Subcutaneous abdominal adipose tissue (tissue), 5 donors: ENCODE data around the gene STAC3.
A peak's percentile ranks its signal among the peaks of the same experiment; 100 is the strongest.

Source experiments
- H3K27ac ChIP-seq: one replicate; pipeline ENCODE4 v1.7.0; 2013; ENCODE audit warnings: low read depth, mild to moderate bottlenecking, inconsistent platforms, low read length, moderate library complexity
- H3K27me3 ChIP-seq, 5 donors: one replicate each; pipeline ENCODE4 v1.7.0; 2013; ENCODE audit warnings: low read length in 5 of 5, inconsistent platforms in 1 of 5; ENCODE audit not compliant: control insufficient read depth in 5 of 5, insufficient read depth in 4 of 5
- H3K36me3 ChIP-seq, 5 donors: one replicate each; pipeline ENCODE4 v1.7.0; 2013; ENCODE audit warnings: low read length in 5 of 5; ENCODE audit not compliant: control insufficient read depth in 5 of 5, insufficient read depth in 5 of 5
- H3K4me1 ChIP-seq, 5 donors: one replicate each; pipeline ENCODE4 v1.7.0; 2013; ENCODE audit warnings: low read length in 5 of 5, mild to moderate bottlenecking in 3 of 5, moderate library complexity in 1 of 5; ENCODE audit not compliant: control insufficient read depth in 5 of 5, insufficient read depth in 5 of 5
- H3K4me3 ChIP-seq, 5 donors: one replicate each; pipeline ENCODE4 v1.7.0; 2013; ENCODE audit warnings: low read length in 5 of 5, low read depth in 1 of 5
- H3K9ac ChIP-seq, 5 donors: one replicate each; pipeline ENCODE4 v1.7.0; 2013; ENCODE audit warnings: low read length in 5 of 5, mild to moderate bottlenecking in 4 of 5, moderate library complexity in 3 of 5
- H3K9me3 ChIP-seq, 5 donors: one replicate each; pipeline ENCODE4 v1.7.0; 2013; ENCODE audit warnings: low read length in 5 of 5; ENCODE audit not compliant: control insufficient read depth in 5 of 5
- donor health status: healthy.
- donor health status: healthy.
- donor health status: healthy.
- donor health status: healthy.
- donor health status: healthy.

STAC3 gene

DNA sequence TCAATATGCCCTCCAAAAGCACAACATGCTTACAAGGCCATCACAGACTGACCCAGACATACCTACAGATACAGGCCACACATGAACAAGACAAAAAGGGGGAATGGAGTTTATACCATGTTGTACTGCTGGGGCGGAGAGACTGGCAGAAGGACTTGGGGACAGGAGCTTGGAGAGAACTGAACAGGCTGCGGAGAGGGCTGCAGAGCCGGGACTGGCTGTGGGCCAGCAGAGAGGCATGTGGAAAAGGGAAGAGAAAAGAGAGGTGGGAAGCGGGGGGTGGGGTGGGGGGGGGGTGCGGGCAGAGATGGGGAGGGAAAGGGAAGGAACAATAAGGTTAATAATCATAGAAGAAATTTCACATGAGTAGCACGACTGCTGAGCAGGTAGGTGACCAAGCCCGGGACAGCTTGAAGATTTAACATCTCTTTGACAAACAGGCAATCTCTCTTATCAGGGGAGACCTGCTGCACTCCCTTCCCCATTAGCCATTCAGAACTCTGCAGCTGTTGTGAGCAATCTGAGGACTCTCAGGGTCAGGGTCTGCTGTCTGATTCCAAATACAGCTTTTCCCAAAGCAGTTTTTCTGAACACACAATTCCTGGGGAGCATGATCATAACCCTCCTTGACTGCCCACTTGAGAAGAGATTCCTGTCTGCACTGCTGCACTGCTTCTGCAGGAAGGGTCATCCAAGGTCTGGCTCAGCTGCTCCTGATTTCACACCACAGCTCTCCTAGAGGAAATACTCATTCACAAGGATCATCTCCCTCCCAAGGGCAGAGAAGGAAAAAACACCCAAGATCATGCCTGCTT, 21.6 kb upstream of the STAC3 start:
- no peaks in the 10 kb centered on the region for H3K9me3 ChIP-seq
- no peak overlapping the region for H3K4me3 ChIP-seq
- H3K36me3 ChIP-seq, result peaks cover 18 to 65% (median 50%) of the 10 kb centered on the region in 5 donors
- H3K4me1 ChIP-seq, result peaks cover 0 to 18% (median 5%) of the 10 kb centered on the region in 5 donors
- no peak overlapping the region for H3K27ac ChIP-seq
- H3K9ac ChIP-seq, result peak overlapping the region in 1 of 5 donors; percentile 19
- no peaks in the 10 kb centered on the region for H3K27me3 ChIP-seq

- Histone ChIP-seq H3K9me3 (no peaks in the 10 kb centered on the region), H3K36me3 (peaks cover 22 to 74% (median 54%) of the 10 kb centered on the region in 5 donors), H3K9ac (no peak overlapping the region), H3K4me1 (peaks cover 0 to 18% (median 5%) of the 10 kb centered on the region in 5 donors), H3K4me3 (no peak overlapping the region), H3K27ac (no peak overlapping the region), H3K27me3 (no peaks in the 10 kb centered on the region)
Measured at GRCh38 chr12:57270966-57271470, 20.0 kb upstream of the STAC3 start.

GRCh38 chr12:57268264-57268663, 17.3 kb upstream of the STAC3 start:
- Histone ChIP-seq H3K9ac (no peak overlapping the region), H3K27ac (no peak overlapping the region), H3K4me1 (peaks cover 0 to 17% (median 5%) of the 10 kb centered on the region in 5 donors), H3K27me3 (no peaks in the 10 kb centered on the region), H3K9me3 (no peaks in the 10 kb centered on the region), H3K36me3 (peaks cover 16 to 80% (median 57%) of the 10 kb centered on the region in 5 donors), H3K4me3 (no peak overlapping the region)

DNA sequence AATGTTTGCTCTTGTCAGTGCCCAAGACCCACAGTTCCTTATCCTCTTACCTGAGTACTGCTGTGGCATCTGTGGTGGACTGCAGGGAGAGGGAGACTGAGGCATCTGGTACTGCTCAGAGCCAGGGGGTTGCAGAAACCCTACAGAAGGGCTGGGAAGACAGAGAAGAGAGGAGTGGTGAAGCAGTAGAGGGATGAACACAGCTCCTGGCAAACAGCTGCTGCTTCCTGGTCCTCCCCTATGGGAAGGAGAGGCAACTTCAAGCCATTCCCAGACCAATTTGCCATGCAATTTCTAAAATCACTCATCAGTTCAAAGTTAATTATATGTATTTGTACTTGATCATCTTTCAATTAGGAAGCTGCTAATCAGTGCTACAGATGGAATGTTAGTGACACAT, 15.7 kb upstream of the STAC3 start:
- no peak overlapping the region for H3K27ac ChIP-seq
- no peaks in the 10 kb centered on the region for H3K27me3 ChIP-seq
- no peak overlapping the region for H3K9ac ChIP-seq
- no peak overlapping the region for H3K4me3 ChIP-seq
- H3K9me3 ChIP-seq, result no peaks in the 10 kb centered on the region
- H3K4me1 ChIP-seq, result peaks cover 0 to 4% (median 0%) of the 10 kb centered on the region in 5 donors
- H3K36me3 ChIP-seq, result peaks cover 28 to 81% (median 51%) of the 10 kb centered on the region in 5 donors

DNA sequence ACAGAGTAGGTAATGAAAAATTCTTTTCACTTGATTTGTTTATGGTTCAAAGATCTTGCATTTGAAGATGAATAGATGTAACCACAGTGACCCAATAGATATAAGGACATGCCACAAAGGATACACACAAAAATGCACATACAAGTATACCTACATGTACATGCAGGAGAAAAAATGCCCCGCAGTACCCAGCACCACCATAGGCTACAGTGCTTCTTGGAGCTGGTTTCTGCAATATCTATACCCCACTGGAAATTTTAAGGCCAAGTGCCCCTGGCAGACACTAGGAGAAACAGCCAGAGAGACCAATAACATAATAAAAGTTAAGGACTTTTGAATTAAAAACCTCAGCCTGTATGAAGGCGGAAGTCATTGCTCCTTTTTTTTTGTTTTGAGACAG, 12.1 kb upstream of the STAC3 start:
- H3K27ac ChIP-seq, result no peak overlapping the region

DNA sequence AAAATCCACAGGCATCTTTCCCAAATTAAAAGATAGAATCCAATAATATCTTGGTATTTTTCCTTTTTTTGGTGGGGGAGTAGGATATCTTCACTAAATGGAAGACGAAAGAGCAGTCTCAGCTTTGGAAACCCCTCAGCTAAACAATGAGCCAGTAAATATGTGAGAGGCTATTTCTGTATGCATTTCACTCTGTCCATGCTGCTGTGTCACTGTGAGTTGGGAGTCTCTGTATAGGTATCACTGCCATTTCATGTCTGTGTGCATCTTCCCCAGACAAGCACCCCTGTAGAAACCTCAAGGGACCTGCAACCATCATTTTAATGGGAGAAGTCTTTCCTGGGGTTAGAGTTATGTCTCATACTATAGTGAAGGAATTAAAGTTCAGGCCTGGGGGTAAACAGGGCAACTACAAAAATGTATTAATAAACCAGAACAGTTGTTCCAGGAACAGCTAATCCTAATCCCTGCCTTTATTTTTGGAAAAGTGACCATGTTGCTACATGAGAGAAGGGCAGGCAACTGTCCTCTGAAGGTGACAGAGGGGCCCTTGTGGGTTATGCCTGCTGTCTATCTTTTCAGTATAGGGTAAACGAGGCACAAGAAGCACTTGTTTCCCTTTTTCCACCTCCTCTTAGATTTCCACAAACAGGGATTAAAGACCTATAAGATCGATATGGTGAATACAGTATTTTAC, 11.3 kb upstream of the STAC3 start:
- Histone ChIP-seq H3K9ac (no peak overlapping the region), H3K4me3 (no peak overlapping the region), H3K9me3 (no peaks in the 10 kb centered on the region), H3K27ac (no peak overlapping the region), H3K36me3 (peaks cover 30 to 82% (median 58%) of the 10 kb centered on the region in 5 donors), H3K4me1 (peaks cover 0 to 4% (median 0%) of the 10 kb centered on the region in 5 donors), H3K27me3 (no peaks in the 10 kb centered on the region)

More for the DNA sequence above, 12.1 kb upstream of the STAC3 start:
- no peaks in the 10 kb centered on the region for H3K27me3 ChIP-seq
- no peak overlapping the region for H3K4me3 ChIP-seq
- peaks cover 28 to 82% (median 54%) of the 10 kb centered on the region in 5 donors for H3K36me3 ChIP-seq
- peaks cover 0 to 4% (median 0%) of the 10 kb centered on the region in 5 donors for H3K4me1 ChIP-seq
- H3K9me3 ChIP-seq, result no peaks in the 10 kb centered on the region
- no peak overlapping the region for H3K9ac ChIP-seq

- peaks cover 0 to 4% (median 0%) of the 10 kb centered on the region in 5 donors for H3K4me1 ChIP-seq
- no peak overlapping the region for H3K27ac ChIP-seq
- H3K9ac ChIP-seq, result no peak overlapping the region
- H3K36me3 ChIP-seq, result peaks cover 31 to 82% (median 57%) of the 10 kb centered on the region in 5 donors
- no peaks in the 10 kb centered on the region for H3K27me3 ChIP-seq
- H3K4me3 ChIP-seq, result no peak overlapping the region
- H3K9me3 ChIP-seq, result no peaks in the 10 kb centered on the region
Measured at GRCh38 chr12:57261428-57261865, 10.5 kb upstream of the STAC3 start.

- Histone ChIP-seq H3K9me3 (no peaks in the 10 kb centered on the region), H3K27me3 (no peaks in the 10 kb centered on the region), H3K36me3 (peaks cover 35 to 83% (median 65%) of the 10 kb centered on the region in 5 donors), H3K4me1 (peaks cover 0 to 4% (median 0%) of the 10 kb centered on the region in 5 donors), H3K27ac (no peak overlapping the region), H3K9ac (no peak overlapping the region), H3K4me3 (no peak overlapping the region)
Measured at GRCh38 chr12:57260366-57260765, 9.4 kb upstream of the STAC3 start.

GRCh38 chr12:57258977-57259970, 8.3 kb upstream of the STAC3 start:
- Histone ChIP-seq H3K9me3 (no peaks in the 10 kb centered on the region), H3K36me3 (peaks cover 38 to 86% (median 69%) of the 10 kb centered on the region in 5 donors), H3K4me3 (no peak overlapping the region), H3K27ac (no peak overlapping the region), H3K4me1 (peaks cover 0 to 4% (median 0%) of the 10 kb centered on the region in 5 donors), H3K9ac (peak overlapping the region in 1 of 5 donors; percentile 2), H3K27me3 (no peaks in the 10 kb centered on the region)
